Activated T-helper 1 cell treated with Interleukin-2 at 50 U/mL for 16 hours (primary cell): ENCODE results near the gene ACP4.
"Not testable (repeated sequence)": the region's sequence is repeated elsewhere in the genome, so short reads cannot be mapped to it uniquely, and the experiment has no call there.

ENCODE experiments used
- DNase-seq: peaks from one replicate; pipeline ENCODE4 v3.0.0-alpha.2; 2020; ENCODE audit warnings: low read depth

Gene ACP4

DNA sequence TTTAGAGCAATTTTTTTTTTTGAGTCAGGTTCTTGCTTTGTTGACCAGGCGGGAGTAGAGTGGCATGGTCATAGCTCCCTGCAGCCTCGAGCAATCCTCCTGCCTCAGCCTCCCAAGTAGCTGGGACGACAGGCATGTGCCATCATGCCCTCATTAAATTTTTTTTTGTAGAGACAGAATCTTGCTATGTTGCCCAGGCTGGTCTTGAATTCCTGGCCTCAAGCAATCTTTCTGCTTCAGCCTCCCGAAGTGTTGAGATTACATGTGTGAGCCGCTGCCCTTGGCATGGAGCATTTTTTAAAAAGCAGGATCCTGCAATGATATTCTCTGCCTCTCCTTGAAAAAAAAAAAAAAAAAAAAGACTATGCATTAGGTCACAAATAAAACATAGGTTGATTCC, 14.1 kb upstream of the ACP4 start:
- DNase-seq = no peak

DNA sequence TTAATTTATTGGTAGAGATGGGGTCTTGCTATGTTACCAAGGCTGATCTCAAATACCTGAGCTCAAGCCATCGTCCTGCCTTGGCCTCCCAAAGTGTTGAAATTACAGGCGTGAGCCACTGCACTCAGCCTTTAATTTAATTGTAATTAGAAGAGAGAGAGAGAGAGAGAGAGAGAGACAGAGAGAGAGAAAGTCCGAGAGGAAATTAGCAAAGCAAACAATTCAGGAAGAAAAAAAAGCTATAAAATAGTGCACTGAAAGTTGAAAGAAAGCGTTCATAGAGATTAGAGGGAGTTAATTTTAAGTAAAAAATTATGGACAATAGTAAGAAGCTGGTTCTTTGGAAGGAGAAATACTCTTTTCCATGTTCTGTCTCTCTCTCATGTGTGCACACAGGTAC, 13.0 kb upstream of the ACP4 start:
- DNase-seq = no peak

DNA sequence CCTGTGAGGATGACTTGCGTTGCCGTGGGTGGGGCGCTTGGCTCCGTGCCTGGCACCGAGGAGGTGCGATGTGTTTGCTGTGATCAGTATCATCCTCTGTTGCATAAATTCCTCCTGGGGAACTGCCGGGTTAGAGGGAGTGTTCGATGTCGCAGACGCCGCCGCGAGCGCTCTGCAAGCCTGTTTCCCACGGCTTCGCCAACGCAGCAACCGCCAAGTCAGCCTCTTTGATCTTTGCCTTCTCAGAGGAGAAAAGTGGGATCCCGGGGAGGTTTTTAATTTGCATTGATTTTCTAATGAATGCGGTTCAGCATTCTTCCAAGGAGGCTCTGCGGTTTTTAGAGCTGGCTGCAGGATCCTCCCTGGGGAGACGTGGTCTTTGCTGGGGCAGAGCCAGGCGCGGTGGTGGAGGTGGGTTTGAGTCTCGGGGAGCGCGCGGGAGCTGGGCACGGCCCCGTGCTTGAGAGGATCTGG, 12.3 kb upstream of the ACP4 start:
- DNase-seq = no peak

DNA sequence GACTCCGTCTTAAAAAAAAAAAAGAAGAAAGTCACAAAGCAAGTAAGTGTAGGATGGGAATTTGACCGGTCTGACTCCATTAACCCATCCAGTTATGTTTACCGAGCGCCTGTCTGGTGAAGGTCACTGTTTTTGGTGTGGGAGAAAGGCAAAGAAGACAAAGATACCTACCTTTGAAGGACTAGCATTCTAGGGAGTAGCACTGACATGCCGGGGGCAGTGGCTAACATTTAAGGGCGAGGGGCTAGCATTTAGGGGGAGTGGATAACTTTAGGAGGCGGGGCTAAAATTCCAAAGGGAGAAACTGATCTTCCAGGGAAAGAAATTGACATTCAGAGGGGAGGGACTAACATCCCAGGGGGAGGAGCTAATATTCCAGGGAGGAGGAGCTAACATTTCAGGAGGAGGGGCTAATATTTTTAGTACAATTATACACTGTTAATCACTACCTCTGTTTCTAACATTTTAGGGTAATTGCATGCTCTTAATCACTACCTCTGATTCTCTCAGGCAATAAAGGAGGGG, 11.2 kb upstream of the ACP4 start:
- DNase-seq = no peak

DNA sequence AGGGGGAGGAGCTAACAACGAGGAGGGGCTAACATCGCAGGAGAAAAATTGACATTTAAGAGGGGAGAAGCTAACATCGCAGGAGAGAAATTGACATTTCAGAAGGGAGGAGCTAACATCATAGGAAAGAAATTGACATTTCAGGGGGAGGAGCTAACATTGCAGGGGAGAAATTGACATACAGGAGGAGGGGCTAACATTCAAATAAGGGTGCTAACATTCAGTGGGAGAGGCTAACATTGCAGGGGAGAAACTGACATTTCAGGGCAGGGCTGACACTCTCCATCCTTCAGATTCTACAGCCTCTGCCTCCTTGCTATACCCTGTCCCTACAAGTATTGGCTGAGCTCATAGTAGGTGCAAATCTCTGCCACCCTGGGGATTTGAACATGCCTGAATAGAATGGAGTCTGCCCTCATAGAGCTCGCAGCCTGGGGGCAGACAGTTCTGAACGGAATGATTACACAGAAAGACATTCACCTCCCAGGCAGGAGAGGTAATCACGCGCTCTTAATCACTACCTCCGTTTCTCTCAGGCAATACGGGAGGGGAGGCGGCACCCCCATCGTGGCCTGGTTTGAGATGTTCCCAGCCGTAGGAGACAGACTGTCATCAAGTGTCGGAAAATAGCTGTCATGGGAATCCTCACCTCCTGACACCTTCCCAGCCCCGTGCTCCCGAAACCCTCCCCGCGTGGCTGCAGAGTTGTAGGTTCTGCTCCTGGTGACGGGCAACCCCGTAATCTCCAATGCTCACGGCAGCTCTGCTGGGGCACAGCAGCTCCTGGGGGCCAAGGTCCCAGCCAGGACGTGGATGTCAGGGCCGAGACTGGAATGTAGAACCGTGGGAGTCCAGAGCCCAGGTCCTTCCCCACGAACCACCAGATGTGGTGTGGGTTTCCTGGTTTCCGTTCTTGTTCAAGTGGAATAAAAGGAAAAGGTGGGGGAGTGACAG, 10.4 kb upstream of the ACP4 start:
- DNase-seq = no peak

DNA sequence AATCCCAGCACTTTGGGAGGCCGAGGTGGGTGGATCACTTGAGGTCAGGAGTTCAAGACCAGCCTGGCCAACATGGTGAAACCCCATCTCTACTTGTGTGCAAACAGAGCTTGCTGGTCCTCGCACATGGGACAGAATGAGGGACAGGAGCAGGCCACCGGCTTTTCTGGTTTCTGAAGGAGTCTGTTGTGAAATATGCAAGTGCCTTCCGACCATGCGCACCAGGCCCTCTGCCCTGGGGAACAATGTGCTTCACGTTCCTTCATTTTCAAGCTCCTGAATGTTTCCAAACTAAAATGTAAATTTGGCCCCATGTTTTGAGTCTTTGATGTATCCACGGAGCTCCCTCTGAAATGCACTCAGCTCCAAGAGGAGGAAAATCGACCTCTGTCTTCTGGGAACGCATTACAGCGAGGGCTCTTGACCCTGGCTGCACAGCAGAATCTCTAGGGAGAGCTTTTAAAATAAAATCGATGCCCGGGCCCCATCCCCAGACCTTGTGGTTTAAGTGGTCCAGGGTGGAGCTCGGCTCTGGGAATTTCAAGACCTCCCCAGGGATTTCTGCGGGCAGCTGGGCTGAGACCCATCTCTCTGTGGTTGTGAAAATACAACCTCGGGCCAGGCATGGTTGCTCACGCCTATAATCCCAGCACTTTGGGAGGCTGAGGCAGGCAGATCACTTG, 9.3 kb upstream of the ACP4 start:
- no peak for DNase-seq

DNA sequence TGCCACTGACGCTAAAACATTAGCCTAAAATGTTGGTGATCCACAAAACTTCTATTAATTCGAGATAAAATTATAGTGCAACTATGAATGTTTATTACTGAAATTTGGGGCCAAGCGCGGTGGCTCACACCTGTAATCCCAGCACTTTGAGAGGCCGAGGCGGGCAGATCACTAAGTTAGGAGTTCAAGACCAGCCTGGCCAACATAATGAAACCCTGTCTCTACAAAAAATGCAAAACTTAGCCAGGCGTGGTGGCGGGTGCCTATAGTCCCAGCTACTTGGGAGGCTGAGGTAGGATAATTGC, 6.4 kb upstream of the ACP4 start:
- DNase-seq = not testable (repeated sequence)

DNA sequence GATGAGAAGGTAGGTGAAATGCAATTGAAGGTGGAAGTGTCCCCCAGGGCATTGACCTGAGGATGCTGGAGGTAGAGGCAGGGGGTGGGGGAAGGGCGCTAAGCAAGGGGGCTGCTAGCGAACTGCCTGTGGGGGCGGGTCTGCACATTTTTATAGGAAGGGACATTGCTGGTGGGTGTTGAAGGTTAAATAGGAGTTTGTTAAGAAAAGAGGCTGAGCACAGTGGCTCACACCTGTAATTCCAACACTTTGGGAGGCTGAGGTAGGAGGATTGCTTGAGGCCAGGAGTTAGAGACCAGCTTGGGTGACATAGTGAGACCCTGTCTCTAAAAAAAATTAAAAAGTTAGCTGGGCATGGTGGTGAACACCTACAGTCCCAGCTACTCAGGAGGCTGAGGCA, 5.5 kb upstream of the ACP4 start:
- DNase-seq = no peak

DNA sequence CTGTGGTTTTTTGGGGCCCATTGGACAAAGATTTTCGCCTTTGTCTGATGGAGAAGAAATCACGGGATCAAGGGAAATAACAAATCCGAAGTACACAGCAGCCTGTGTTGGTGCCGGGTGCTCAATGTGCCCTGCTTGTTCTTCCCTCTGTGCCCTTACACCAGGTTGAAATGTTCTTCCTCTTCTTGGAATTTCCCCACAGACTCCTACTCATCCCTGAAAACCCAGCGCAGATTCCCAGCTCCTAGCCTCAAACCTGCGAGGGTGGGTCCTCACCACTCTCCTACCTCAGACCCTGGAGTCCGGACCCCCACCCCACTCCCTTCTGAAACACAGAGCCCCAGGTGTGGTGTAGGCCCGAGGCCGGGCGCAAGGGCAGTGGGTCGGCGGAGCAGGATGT, 4.9 kb upstream of the ACP4 start:
- DNase-seq = no peak

DNA sequence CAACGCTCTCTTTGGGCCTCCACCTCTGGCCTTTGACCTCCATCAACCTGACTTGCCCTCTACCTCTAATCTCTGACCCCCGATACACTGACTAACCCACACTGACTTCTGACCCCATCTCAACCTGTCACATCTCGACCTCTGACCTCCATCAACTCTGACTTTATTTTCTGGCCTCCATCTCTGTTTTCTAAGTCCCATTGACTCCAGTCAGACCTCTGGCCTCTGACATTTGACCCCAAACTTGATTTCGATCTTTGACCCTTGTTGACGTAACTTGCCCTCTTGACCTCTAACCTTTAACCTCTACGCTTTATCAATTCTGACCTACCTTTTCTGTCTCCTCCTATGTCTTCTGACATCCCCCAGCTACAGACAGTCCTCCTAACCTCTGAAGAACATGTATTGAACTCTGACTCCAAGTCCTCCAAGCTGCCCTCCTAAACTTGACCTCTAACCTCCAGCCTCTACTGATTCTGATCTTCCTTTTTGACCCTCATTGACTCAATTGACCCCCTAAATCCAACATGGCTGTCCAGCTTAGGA, 780 bp downstream of the ACP4 start:
- no peak for DNase-seq

DNA sequence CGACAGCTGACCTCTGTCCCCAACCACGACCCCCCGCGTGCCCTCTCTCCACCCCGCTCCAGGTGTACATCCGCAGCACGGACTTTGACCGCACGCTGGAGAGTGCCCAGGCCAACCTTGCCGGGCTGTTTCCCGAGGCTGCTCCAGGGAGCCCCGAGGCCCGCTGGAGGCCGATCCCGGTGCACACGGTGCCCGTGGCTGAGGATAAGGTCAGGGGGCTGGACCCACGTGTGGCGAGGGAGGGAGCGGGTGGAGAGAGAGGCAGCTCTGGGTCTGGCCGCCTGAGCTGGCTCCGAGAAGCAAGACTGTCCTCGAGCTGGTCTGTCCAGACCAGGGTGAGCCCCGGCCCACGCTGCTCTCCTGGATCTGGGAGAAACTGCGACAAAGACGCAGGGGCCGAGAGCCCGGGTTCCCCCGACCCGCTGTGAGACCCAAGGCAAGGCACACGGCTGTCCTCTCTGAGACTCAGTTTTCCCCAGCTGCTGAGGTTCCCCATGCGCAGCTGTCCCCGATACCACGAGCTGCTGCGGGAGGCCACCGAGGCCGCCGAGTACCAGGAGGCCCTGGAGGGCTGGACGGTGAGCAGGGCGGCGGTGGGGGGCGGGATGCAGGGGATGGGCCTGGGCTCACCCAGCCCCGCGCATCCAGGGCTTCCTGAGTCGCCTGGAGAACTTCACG, 1.5 kb downstream of the ACP4 start:
- no peak for DNase-seq

DNA sequence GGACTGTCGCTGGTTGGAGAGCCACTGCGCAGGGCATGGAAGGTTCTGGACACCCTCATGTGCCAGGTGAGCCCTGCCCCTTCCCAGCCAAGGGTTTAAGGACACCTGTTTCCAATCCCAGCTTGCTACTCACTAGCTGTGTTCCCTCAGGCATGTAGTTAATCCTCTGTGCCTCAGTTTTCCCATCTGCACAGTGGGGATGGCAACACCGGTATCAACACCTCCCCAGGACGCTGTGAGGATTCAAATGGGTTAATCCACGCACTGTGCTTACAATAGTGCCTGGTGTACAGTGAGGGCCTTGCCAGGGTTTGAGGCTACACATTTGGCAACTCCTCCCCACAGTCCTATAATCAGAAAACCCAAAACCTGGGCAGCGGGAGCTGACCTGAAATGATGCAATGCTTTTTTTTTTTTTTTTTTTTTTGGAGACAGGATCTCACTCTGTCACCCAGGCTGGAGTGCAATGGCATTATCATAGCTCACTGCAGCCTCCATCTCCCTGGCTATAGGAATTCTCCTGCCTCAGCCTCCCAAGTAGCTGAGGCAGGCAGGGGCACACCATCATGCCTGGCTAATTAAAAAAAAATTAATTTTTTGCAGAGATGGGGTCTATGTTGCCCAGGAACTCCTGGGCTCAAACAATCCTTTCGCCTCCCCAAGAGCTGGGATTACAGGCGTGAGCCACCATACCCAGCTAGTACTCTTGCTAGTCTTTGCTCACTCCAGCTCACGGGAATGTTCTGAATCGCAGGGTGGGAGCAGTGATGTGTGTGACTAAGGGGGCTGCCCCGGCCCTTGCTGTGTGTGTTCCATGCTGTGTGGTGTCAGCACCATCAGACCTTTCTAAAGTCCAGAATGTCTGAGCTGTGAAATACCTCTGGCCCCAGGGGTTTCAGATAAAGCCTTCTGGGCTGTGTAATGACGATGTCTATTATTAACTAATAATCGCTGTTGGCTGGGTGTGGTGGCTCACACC, 2.3 kb downstream of the ACP4 start:
- no peak for DNase-seq

DNA sequence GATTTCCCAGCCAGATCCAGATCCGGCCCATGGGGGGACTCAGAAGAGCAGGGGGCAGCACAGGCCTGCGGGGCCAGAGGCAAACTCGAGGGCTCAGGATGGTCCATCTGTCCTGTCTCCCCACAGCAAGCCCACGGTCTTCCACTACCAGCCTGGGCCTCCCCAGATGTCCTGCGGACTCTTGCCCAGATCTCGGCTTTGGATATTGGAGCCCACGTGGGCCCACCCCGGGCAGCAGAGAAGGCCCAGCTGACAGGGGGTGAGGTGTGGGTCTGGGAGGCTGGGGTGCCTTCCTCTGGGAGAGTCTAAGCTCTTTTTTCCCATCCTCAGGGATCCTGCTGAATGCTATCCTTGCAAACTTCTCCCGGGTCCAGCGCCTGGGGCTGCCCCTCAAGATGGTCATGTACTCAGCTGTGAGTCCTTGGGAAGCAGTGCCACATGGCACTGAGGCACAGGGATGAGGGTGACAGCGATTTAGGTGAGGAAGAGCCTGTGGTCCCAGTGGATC, 3.4 kb downstream of the ACP4 start:
- DNase-seq = no peak

DNA sequence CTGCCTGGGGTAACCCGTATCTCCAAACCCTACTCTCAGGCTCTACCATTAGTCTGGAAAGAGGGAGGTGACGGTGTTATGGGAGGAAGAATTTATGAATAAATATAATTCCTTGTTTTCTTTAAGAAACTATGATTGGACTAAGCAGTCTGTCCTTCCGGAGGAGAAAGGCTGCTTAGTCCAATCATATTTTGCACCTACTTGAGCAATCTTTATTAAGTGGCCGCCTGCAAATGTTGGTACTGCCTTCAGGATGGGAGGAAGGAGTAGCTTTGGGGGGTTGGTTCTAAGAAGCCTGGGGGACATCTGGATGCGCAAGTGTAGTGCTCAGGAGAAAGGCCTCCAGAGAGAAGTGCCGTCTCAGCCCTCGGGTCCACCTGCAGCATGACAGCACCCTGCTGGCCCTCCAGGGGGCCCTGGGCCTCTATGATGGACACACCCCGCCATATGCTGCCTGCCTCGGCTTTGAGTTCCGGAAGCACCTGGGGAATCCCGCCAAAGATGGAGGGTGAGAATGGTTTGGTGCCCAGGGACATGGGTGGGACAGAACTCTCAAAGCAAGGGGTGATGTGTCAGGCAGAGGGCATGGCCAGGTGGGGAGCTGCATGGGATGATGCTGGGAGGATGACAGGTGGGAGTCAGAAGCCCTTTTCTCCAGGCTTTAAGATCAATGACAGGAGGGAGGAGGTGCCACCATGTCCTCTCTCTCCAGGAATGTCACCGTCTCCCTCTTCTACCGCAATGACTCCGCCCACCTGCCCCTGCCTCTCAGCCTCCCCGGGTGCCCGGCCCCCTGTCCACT, 4.1 kb downstream of the ACP4 start:
- no peak for DNase-seq

DNA sequence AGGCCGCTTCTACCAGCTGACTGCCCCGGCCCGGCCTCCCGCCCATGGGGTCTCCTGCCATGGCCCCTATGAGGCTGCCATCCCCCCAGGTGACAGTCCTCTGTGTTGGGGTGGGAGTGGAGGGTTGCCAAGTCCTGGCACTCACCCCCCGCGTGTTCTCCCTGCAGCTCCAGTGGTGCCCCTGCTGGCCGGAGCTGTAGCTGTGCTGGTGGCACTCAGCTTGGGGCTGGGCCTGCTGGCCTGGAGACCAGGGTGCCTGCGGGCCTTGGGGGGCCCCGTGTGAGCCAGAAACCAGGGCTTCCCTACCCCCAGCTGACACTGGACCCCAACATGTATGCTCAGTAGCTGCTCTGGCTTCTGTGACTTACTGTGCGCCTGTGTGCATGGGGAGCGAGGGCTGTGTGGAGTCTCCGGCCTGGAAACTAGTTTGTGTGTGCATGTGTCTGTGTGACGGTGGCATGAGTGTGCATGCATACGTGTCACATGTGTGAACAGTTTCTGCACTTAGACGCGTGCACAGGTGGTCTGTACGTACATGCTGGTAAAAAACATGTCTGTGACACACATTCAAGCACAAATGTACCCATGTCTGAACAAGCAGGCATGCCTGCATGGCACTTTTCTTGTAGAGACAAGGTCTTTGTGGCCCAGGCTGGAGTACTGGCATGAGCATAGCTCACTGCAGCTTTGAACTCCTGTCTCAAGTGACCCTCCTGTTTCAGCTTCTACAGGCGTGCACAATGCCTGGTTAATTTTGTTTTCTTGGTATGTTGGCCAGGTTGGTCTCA, 4.9 kb downstream of the ACP4 start:
- no peak for DNase-seq

DNA sequence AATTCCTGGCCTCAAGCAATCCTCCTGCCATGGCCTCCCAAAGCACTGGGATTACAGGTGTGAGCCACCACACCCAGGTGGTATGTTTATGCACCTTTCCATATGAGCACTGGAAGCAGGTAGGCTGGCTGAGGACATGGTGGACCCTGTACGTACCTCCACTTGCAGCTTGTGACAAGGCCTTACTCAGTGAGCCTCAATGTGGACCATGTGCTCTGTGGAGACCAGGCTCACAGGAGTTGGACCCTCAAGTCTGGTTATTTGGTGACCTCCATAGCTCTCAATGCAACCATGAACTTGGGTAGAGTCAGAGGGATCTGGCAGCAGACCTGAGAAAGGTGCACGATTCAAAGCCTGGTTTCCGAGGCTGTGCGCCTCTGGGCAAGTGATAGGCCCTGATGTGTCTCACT, 5.5 kb downstream of the ACP4 start:
- DNase-seq = no peak

DNA sequence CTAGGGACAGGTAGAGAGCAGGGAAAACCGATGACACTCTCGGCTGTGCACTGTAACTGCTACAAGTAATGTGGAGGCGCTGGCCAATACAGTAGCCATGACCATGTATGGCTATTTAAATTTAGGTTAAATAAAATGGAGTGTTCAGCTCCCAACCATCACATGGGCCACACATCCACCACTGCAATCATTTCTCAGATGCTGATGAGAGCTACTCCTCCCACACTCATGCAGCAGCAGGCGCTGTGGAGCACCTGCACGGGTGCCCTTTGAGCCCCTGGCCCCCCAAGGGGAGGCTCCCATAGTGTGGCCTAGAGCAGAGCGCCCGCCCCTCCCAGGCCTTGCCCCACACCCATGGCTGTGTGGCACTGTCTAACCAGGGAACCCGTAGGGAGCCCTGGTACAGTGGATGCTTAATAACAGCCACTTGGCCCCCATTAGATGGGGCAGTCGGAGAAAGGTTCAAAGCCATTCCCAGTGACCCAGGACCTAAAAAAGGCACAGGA, 6.0 kb downstream of the ACP4 start:
- no peak for DNase-seq

DNA sequence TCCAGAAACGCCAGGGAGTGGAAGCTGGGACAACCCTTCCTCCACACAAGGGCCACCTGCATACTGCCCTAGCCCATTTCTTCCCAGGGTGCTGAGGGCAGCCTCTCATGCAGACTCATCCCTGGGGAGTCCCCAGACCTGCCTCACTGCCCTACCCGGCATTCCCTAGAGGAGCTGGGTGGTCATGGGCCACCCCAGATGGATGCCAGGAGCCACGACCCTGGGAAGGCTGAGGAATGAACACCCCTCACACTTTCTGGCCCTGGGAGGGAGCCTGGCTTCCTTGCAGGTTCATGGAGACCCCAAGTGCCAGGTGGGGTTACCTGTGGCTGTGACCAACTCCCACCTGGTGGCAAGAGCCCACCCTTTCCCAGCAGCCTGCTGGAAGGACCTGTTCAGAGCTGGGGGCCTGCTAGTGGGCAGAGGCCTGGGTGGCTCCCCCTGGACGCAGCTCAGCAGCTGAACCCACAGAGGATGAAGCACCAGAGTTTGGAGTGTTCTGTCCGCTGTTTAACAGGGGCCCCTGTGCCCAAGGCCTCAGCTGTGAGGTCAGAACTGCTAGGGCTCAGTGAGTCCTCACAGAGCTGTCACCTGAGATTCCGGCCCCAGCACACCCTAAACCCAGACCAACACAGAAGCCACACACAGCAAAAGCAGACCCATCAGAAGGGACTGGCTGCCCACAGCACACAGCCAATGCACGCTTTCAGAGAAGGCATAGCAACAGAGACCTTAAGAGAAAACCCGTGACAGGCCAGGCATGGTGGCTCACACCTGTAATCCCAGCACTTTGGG, 6.6 kb downstream of the ACP4 start:
- DNase-seq = no peak
